GM12878 (cell line): ENCODE measurements around the gene SPTBN1. TPM values are rescaled to one million over a fixed set of nuclear protein-coding genes. Genes with fewer than 3 reads are reported as not detected.
A peak's percentile ranks its signal among the peaks of the same experiment; 100 is the strongest.

Experiments used
- ATAC-seq: fragments of 200-7000 bp; cut with Tn5 transposase; 3 replicates; pipeline ENCODE4 v1.9.1; 2020; ENCODE audit warnings: mild to moderate bottlenecking, moderate library complexity
- BruUV-seq: library from RNA; stranded (reverse); fragments of 400-500 nt; replicated peaks from 2 replicates; lab custom pipeline; 2021; lab: Mats Ljungman, UMichigan
- CTCF ChIA-PET: fragments of 300-600 bp; sonication (Branson Sonifier 250); formaldehyde crosslinking; extraction: SDS; loops from one replicate; lab custom pipeline; 2021; ENCODE audit warnings: inconsistent platforms; lab: Yijun Ruan, JAX
- POLR2A ChIA-PET: fragments of 350-600 bp; formaldehyde crosslinking; extraction: SDS; loops from one replicate; lab custom pipeline; 2021; ENCODE audit warnings: inconsistent platforms; lab: Charles Lee
- RAD21 ChIA-PET: fragments of 300-600 bp; sonication (Branson Sonifier 250); formaldehyde crosslinking; loops from one replicate; lab custom pipeline; 2023; ENCODE audit warnings: antibody characterized with exemption; ENCODE audit not compliant: unreplicated experiment; lab: Charles Lee
- SMC1A ChIA-PET: fragments of 300-600 bp; sonication (Branson Sonifier 250); formaldehyde crosslinking; loops from one replicate; lab custom pipeline; 2023; ENCODE audit not compliant: unreplicated experiment, uncharacterized antibody; lab: Charles Lee
- DNase-seq: peaks from one replicate; pipeline ENCODE4 v3.0.0-alpha.2; 2011; ENCODE audit warnings: low read depth, low spot score
- FAIRE-seq: peaks from 3 replicates; lab custom pipeline; 2011; peaks lifted over from hg19 to GRCh38; lab: Jason Lieb, UNC
- H2AFZ ChIP-seq: 2 replicates; pipeline ENCODE4 v1.6.0; 2011; ENCODE audit warnings: low read depth, low read length, control low read depth; ENCODE audit not compliant: control insufficient read depth
- H3K27ac ChIP-seq: 2 replicates; pipeline ENCODE4 v1.5.1; 2011; ENCODE audit warnings: control low read depth; ENCODE audit not compliant: control insufficient read depth, insufficient read depth
- H3K27me3 ChIP-seq, 2 experiments: replicated peaks in 1 of 2; 2 replicates each; pipeline versions ENCODE4 v1.6.0 to v1.6.1; 2011; ENCODE audit warnings: low read length in 1 of 2; ENCODE audit not compliant: control insufficient read depth in 2 of 2, insufficient read depth in 2 of 2
- H3K36me3 ChIP-seq, 2 experiments: 2 replicates each; pipeline ENCODE4 v1.5.1; 2011; ENCODE audit warnings: low read length in 1 of 2; ENCODE audit not compliant: control insufficient read depth in 2 of 2, insufficient read depth in 2 of 2
- H3K4me1 ChIP-seq: 2 replicates; pipeline ENCODE4 v1.6.1; 2011; ENCODE audit warnings: mild to moderate bottlenecking, low read length, moderate library complexity, mixed read lengths; ENCODE audit not compliant: control insufficient read depth, insufficient read depth
- H3K4me2 ChIP-seq: 2 replicates; pipeline ENCODE4 v1.6.0; 2011; ENCODE audit warnings: control low read depth; ENCODE audit not compliant: control insufficient read depth, insufficient read depth
- H3K4me3 ChIP-seq: fragments of 200-600 bp; sonication (generic); 2 replicates; pipeline ENCODE4 v1.5.1; 2016
- H3K79me2 ChIP-seq: 2 replicates; pipeline ENCODE4 v1.6.0; 2011; ENCODE audit warnings: low read length; ENCODE audit not compliant: control insufficient read depth, insufficient read depth
- H3K9ac ChIP-seq: 2 replicates; pipeline ENCODE4 v1.8.0; 2011; ENCODE audit warnings: low read length, control low read depth, mixed read lengths; ENCODE audit not compliant: control insufficient read depth, insufficient read depth
- H3K9me3 ChIP-seq: replicated peaks from 3 replicates; pipeline ENCODE4 v1.5.1; 2011; ENCODE audit warnings: mild to moderate bottlenecking, low read length; ENCODE audit not compliant: control insufficient read depth, insufficient read depth
- H4K20me1 ChIP-seq: 2 replicates; pipeline ENCODE4 v1.6.0; 2011; ENCODE audit not compliant: control insufficient read depth, insufficient read depth
- BACH1 ChIP-seq: fragments of 450-650 bp; IDR thresholded peaks from 2 replicates; pipeline ENCODE4 v1.6.1; 2017; ENCODE audit warnings: mild to moderate bottlenecking, borderline replicate concordance
- CBX5 ChIP-seq: sonication (generic); IDR thresholded peaks from 2 replicates; pipeline ENCODE4 v1.6.1; 2016; ENCODE audit warnings: low read depth, moderate library complexity, mild to moderate bottlenecking, inconsistent platforms
- EGR1 ChIP-seq, 2 experiments: IDR thresholded peaks; 1 replicate in 1 of 2; 2 replicates in 1 of 2; pipeline ENCODE4 v1.6.1; 2011 to 2012; ENCODE audit warnings: low read depth in 2 of 2, low read length in 2 of 2, borderline replicate concordance in 1 of 2, mild to moderate bottlenecking in 1 of 2, moderate library complexity in 1 of 2
- HDAC6 ChIP-seq: fragments of 200-600 bp; sonication (generic); IDR thresholded peaks from one replicate; pipeline ENCODE4 v1.8.0; 2017; ENCODE audit warnings: antibody characterized with exemption; ENCODE audit not compliant: unreplicated experiment
- IKZF2 ChIP-seq, 2 experiments: fragments of 450-650 bp; IDR thresholded peaks; 2 replicates each; pipeline ENCODE4 v1.6.1; 2017; ENCODE audit warnings: mild to moderate bottlenecking in 2 of 2, moderate library complexity in 2 of 2
- SUZ12 ChIP-seq: fragments of 200-600 bp; sonication (generic); IDR thresholded peaks from one replicate; pipeline ENCODE4 v1.6.1; 2018; ENCODE audit warnings: antibody characterized with exemption, mild to moderate bottlenecking; ENCODE audit not compliant: unreplicated experiment
- ZNF24 ChIP-seq: fragments of 450-650 bp; IDR thresholded peaks from 2 replicates; pipeline ENCODE4 v1.6.1; 2017; ENCODE audit warnings: antibody characterized with exemption, mild to moderate bottlenecking
- WGBS: methylation state at CpG from one replicate; pipeline ENCODE4 v1.1.6; 2016; ENCODE audit warnings: low lambda C conversion rate; ENCODE audit not compliant: insufficient replicate concordance, insufficient coverage; ENCODE audit errors: missing lambda C conversion rate; 5-methylcytosine and 5-hydroxymethylcytosine counted together
- in situ Hi-C: fragments of 300-500 bp; cut with MboI; formaldehyde crosslinking; loops from 9 replicates; pipeline ENCODE4 v1.14.3; 2018; ENCODE audit warnings: mixed read lengths
- intact Hi-C: fragments of 100-400 bp; cut with micrococcal nuclease; formaldehyde crosslinking; loops from one replicate; pipeline ENCODE4 v1.14.2; 2022; ENCODE audit not compliant: unreplicated experiment
- polyA plus RNA-seq, 11 experiments: library from polyadenylated mRNA; depleted of rRNA in 4 of 11; unstranded in 6 of 11; stranded (reverse) in 5 of 11; fragments of >200 nt; fragmentation: Nextera tagmentation in 4 of 11; fragmentation: Illumina TruSeq in 1 of 11; extraction: Ambion mirVana in 4 of 11; extraction: Trizol in 1 of 11; gene quantifications; 1 replicate in 1 of 11; 2 replicates in 10 of 11; pipeline versions ENCODE4 v1.2.1 to v1.2.3, GENCODE V29; 2011 to 2016; ENCODE audit warnings: inconsistent platforms in 2 of 11, missing spikeins in 2 of 11, low read depth in 1 of 11
- total RNA-seq, 4 experiments: library from RNA; depleted of rRNA in 3 of 4; stranded (reverse); fragments of >200 nt in 3 of 4; fragmentation: Illumina TruSeq in 1 of 4; extraction: Trizol in 1 of 4; gene quantifications; 2 replicates each; pipeline versions ENCODE4 v1.2.1 to v1.2.3, GENCODE V29; 2013 to 2021
- TF ChIP-seq, protein P1 (sequence below): fragments of 450-650 bp; IDR thresholded peaks from 2 replicates; pipeline ENCODE4 v1.6.1; 2017; ENCODE audit warnings: mild to moderate bottlenecking, low read depth, inconsistent platforms; ENCODE audit not compliant: poor library complexity, severe bottlenecking
- TF ChIP-seq, protein P2 (sequence below), 3 experiments: IDR thresholded peaks in 2 of 3; conservative IDR thresholded peaks in 1 of 3; 2 replicates each; pipeline ENCODE4 v1.5.1; 2011; ENCODE audit warnings: low read depth in 3 of 3, low read length in 3 of 3, mild to moderate bottlenecking in 3 of 3, control low read depth in 2 of 3, moderate library complexity in 2 of 3, inconsistent platforms in 1 of 3, mixed read lengths in 1 of 3; ENCODE audit not compliant: control insufficient read depth in 2 of 3, insufficient read depth in 1 of 3; ENCODE audit errors: extremely low read depth in 1 of 3

SPTBN1 gene
- total and polyA plus RNA-seq, 10 of the 15 experiments (the other 5 are each of a cell fraction or from before 2014, with no cell fraction given) = 20.6 to 154 (median 76.7) TPM

DNA sequence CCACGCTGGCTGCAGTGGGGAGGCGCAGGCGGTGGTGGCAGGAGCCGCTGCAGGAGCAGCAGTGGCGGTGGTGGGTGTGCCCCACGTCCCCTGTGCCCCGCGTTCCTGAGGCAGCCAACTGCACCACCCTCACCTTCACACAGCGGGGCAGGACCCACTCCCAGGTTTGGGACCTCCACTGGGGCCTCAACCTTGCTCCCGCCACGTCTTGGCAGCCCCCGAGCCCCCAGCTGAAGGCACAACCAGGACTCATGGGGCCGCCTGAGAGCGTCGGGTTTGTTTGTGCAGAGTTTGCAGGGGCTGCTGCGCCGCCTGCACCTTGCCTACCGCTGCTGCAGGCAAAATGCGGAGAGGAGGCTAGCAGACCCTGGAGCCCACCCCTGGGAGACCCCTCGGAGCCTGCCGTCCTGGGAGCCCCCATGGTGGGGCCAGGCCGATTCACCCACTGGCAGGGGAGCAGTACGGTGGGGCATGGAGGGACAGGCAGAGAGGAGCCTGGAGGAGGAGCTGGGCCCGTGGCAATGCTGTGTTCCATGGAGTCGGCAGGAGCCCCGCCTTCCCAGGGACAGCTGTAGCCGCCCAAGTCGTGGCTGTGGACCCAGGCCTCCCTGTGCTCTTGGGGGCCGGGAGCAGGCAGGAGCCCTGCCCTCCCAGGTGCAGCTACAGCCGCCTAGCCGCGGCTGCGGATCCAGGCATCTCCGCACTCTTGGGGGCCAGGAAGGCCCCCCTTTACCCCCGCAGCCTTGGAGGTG is 252.6 kb downstream of the SPTBN1 start:
- Histone ChIP-seq H3K79me2 (no peaks in the 10 kb centered on the region), H3K4me3 (peak overlapping the region; percentile 36; the same call in 1 of the 2 replicates), H3K27me3 (peaks cover 0 to 7% of the 10 kb centered on the region in 2 experiments; a peak in 3 of 4 replicates), H4K20me1 (no peaks in the 10 kb centered on the region), H3K27ac (no peak overlapping the region), H3K4me2 (peak overlapping the region; percentile 75), H3K4me1 (no peaks in the 10 kb centered on the region), H3K9me3 (no peaks in the 10 kb centered on the region), H2AFZ (peak overlapping the region; percentile 65), H3K36me3 (no peaks in the 10 kb centered on the region), H3K9ac (no peak overlapping the region)
- intact Hi-C loops = no loop called here
- peak; percentile 63 for ATAC-seq
- BruUV-seq = no TSS peak
- POLR2A ChIA-PET = interaction anchor here (0.7 to 1.1 kb wide), 2 partner anchors 14 to 143 kb away, joined by 3 read pairs; partner anchors contain the start of gene EML6
- SMC1A ChIA-PET = interaction anchor here (1.2 to 7.4 kb wide), 3 partner anchors 36 to 184 kb away, joined by 3 to 187 read pairs (median 4); no protein-coding TSS in a partner anchor
- DNase-seq = no peak
- no peak for FAIRE-seq
- WGBS = 4% methylated on average over 35 of the region's 35 CpGs
- TF ChIP-seq EGR1 (IDR thresholded peaks at IDR 0.05; ENCODE audit: borderline replicate concordance in 1 of 2, low read depth in 2 of 2, low read length in 2 of 2) = no peak
- TF ChIP-seq IKZF2 (IDR thresholded peaks at IDR 0.05) = no peak
- no peak for TF ChIP-seq HDAC6
- no peak for TF ChIP-seq ZNF24
- peak; percentile 67 for TF ChIP-seq SUZ12
- TF ChIP-seq, protein P1, sequence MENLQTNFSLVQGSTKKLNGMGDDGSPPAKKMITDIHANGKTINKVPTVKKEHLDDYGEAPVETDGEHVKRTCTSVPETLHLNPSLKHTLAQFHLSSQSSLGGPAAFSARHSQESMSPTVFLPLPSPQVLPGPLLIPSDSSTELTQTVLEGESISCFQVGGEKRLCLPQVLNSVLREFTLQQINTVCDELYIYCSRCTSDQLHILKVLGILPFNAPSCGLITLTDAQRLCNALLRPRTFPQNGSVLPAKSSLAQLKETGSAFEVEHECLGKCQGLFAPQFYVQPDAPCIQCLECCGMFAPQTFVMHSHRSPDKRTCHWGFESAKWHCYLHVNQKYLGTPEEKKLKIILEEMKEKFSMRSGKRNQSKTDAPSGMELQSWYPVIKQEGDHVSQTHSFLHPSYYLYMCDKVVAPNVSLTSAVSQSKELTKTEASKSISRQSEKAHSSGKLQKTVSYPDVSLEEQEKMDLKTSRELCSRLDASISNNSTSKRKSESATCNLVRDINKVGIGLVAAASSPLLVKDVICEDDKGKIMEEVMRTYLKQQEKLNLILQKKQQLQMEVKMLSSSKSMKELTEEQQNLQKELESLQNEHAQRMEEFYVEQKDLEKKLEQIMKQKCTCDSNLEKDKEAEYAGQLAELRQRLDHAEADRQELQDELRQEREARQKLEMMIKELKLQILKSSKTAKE = no peak
- TF ChIP-seq CBX5 = no peak
- no peak for TF ChIP-seq BACH1
- TF ChIP-seq, protein P2, sequence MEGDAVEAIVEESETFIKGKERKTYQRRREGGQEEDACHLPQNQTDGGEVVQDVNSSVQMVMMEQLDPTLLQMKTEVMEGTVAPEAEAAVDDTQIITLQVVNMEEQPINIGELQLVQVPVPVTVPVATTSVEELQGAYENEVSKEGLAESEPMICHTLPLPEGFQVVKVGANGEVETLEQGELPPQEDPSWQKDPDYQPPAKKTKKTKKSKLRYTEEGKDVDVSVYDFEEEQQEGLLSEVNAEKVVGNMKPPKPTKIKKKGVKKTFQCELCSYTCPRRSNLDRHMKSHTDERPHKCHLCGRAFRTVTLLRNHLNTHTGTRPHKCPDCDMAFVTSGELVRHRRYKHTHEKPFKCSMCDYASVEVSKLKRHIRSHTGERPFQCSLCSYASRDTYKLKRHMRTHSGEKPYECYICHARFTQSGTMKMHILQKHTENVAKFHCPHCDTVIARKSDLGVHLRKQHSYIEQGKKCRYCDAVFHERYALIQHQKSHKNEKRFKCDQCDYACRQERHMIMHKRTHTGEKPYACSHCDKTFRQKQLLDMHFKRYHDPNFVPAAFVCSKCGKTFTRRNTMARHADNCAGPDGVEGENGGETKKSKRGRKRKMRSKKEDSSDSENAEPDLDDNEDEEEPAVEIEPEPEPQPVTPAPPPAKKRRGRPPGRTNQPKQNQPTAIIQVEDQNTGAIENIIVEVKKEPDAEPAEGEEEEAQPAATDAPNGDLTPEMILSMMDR (IDR thresholded peaks at IDR 0.05 in 2 of 3, conservative IDR thresholded peaks at IDR 0.05 in 1 of 3; ENCODE audit: control insufficient read depth in 2 of 3, extremely low read depth in 1 of 3, insufficient read depth in 1 of 3, low read depth in 3 of 3, low read length in 3 of 3) = 0 out of 6 replicates have a peak, but pooled peaks of 1 of the 3 experiments have one; percentile 5
- in situ Hi-C loops = loop anchor here (10.0 to 25.0 kb wide), 2 partner anchors 184 to 596 kb away; partner anchors contain the start of gene ACYP2
- CTCF ChIA-PET = interaction anchor here (0.7 to 8.9 kb wide), 8 partner anchors 13 to 602 kb away, joined by 3 to 225 read pairs (median 4); no protein-coding TSS in a partner anchor
- RAD21 ChIA-PET = interaction anchor here (0.9 to 2.6 kb wide), 3 partner anchors 43 to 185 kb away, joined by 3 to 24 read pairs (median 15); no protein-coding TSS in a partner anchor
